Mesenchymal stem cell (in vitro differentiated cells and primary cell): ENCODE results near the gene TCAIM. TPM values are rescaled to one million over a fixed set of nuclear protein-coding genes. Genes with fewer than 3 reads are reported as not detected.
A peak's percentile ranks its signal among the peaks of the same experiment; 100 is the strongest.

ENCODE experiments used
- DNase-seq: peaks from one replicate; pipeline ENCODE4 v3.0.0-alpha.2; 2013
- H2AFZ ChIP-seq: one replicate; pipeline ENCODE4 v1.6.1; 2013; ENCODE audit warnings: low read depth, mild to moderate bottlenecking, control low read depth, inconsistent platforms, low read length, moderate library complexity
- H2AK5ac ChIP-seq: 2 replicates; pipeline ENCODE4 v1.6.1; 2013; ENCODE audit warnings: low read length, moderate library complexity, mild to moderate bottlenecking, inconsistent platforms; ENCODE audit not compliant: severe bottlenecking
- H2BK120ac ChIP-seq: one replicate; pipeline ENCODE4 v1.6.1; 2013; ENCODE audit warnings: low read depth, mild to moderate bottlenecking, inconsistent platforms, low read length, moderate library complexity
- H2BK12ac ChIP-seq, 2 experiments: one replicate each; pipeline ENCODE4 v1.6.1; 2013; ENCODE audit warnings: inconsistent platforms in 2 of 2, low read length in 2 of 2, mild to moderate bottlenecking in 2 of 2, moderate library complexity in 2 of 2, control low read depth in 1 of 2
- H2BK15ac ChIP-seq: one replicate; pipeline ENCODE4 v1.6.1; 2013; ENCODE audit warnings: mild to moderate bottlenecking, low read depth, inconsistent platforms; ENCODE audit not compliant: poor library complexity, severe bottlenecking
- H2BK5ac ChIP-seq: 2 replicates; pipeline ENCODE4 v1.6.1; 2013; ENCODE audit warnings: low read depth, mild to moderate bottlenecking, low read length, control low read depth, inconsistent platforms; ENCODE audit not compliant: poor library complexity, severe bottlenecking
- H3K14ac ChIP-seq, 2 experiments: one replicate each; pipeline ENCODE4 v1.6.1; 2013; ENCODE audit warnings: inconsistent platforms in 2 of 2, low read length in 2 of 2, control low read depth in 1 of 2, mild to moderate bottlenecking in 1 of 2, moderate library complexity in 1 of 2
- H3K18ac ChIP-seq, 2 experiments: one replicate each; pipeline ENCODE4 v1.6.1; 2013; ENCODE audit warnings: inconsistent platforms in 2 of 2, low read length in 2 of 2, control low read depth in 1 of 2, low read depth in 1 of 2, mild to moderate bottlenecking in 1 of 2
- H3K23ac ChIP-seq, 2 experiments: one replicate each; pipeline ENCODE4 v1.6.1; 2013; ENCODE audit warnings: inconsistent platforms in 2 of 2, low read length in 2 of 2, mild to moderate bottlenecking in 2 of 2, moderate library complexity in 2 of 2, control low read depth in 1 of 2
- H3K27ac ChIP-seq: 2 replicates; pipeline ENCODE4 v1.5.1; 2013; ENCODE audit warnings: mild to moderate bottlenecking, moderate library complexity, low read length, control low read depth, inconsistent platforms; ENCODE audit not compliant: poor library complexity, severe bottlenecking
- H3K27me3 ChIP-seq, 2 experiments: 2 replicates each; pipeline versions ENCODE4 v1.6.1 to v1.7.0; 2013; ENCODE audit warnings: low read length in 2 of 2, mild to moderate bottlenecking in 2 of 2, moderate library complexity in 2 of 2, control low read depth in 1 of 2, inconsistent platforms in 1 of 2; ENCODE audit not compliant: control insufficient read depth in 1 of 2, insufficient read depth in 1 of 2
- H3K36me3 ChIP-seq, 2 experiments: 2 replicates each; pipeline versions ENCODE4 v1.6.1 to v1.7.0; 2013; ENCODE audit warnings: low read length in 2 of 2, control low read depth in 1 of 2, inconsistent platforms in 1 of 2, low read depth in 1 of 2, mild to moderate bottlenecking in 1 of 2; ENCODE audit not compliant: insufficient read depth in 2 of 2, control insufficient read depth in 1 of 2
- H3K4ac ChIP-seq, 2 experiments: one replicate each; pipeline ENCODE4 v1.6.1; 2013; ENCODE audit warnings: inconsistent platforms in 2 of 2, low read length in 2 of 2, mild to moderate bottlenecking in 2 of 2, moderate library complexity in 2 of 2, control low read depth in 1 of 2, low read depth in 1 of 2
- H3K4me1 ChIP-seq: 2 replicates; pipeline ENCODE4 v1.6.1; 2013; ENCODE audit warnings: low read depth, low read length, control low read depth; ENCODE audit not compliant: control insufficient read depth, insufficient read depth
- H3K4me2 ChIP-seq: 2 replicates; pipeline ENCODE4 v1.6.1; 2013; ENCODE audit warnings: low read length, mild to moderate bottlenecking, inconsistent platforms; ENCODE audit not compliant: poor library complexity, severe bottlenecking
- H3K4me3 ChIP-seq, 2 experiments: 2 replicates each; pipeline versions ENCODE4 v1.5.1 to v1.7.0; 2013; ENCODE audit warnings: low read length in 2 of 2, mild to moderate bottlenecking in 2 of 2, control low read depth in 1 of 2, low read depth in 1 of 2; ENCODE audit not compliant: insufficient read depth in 1 of 2
- H3K79me1 ChIP-seq: replicated peaks from 2 replicates; pipeline ENCODE4 v1.6.1; 2013; ENCODE audit warnings: mild to moderate bottlenecking, control low read depth, low read length, inconsistent platforms; ENCODE audit not compliant: poor library complexity, severe bottlenecking
- H3K9ac ChIP-seq: 2 replicates; pipeline ENCODE4 v1.7.0; 2013; ENCODE audit warnings: mild to moderate bottlenecking, low read length, moderate library complexity
- H3K9me3 ChIP-seq: 2 replicates; pipeline ENCODE4 v1.7.0; 2013; ENCODE audit warnings: mild to moderate bottlenecking, low read length; ENCODE audit not compliant: control insufficient read depth
- H4K8ac ChIP-seq: one replicate; pipeline ENCODE4 v1.6.1; 2013; ENCODE audit warnings: inconsistent platforms, mild to moderate bottlenecking, low read length, moderate library complexity
- H4K91ac ChIP-seq: one replicate; pipeline ENCODE4 v1.6.1; 2013; ENCODE audit warnings: mild to moderate bottlenecking, low read length, inconsistent platforms
- WGBS: methylation state at CpG from one replicate; pipeline ENCODE4 v1.1.7; 2013; ENCODE audit warnings: mixed read lengths; 5-methylcytosine and 5-hydroxymethylcytosine counted together
- polyA plus RNA-seq, 2 experiments: library from polyadenylated mRNA; stranded (reverse); fragments of 200-250 nt; gene quantifications; one replicate each; pipeline ENCODE4 v1.2.3, GENCODE V29; 2013

Gene TCAIM, protein sequence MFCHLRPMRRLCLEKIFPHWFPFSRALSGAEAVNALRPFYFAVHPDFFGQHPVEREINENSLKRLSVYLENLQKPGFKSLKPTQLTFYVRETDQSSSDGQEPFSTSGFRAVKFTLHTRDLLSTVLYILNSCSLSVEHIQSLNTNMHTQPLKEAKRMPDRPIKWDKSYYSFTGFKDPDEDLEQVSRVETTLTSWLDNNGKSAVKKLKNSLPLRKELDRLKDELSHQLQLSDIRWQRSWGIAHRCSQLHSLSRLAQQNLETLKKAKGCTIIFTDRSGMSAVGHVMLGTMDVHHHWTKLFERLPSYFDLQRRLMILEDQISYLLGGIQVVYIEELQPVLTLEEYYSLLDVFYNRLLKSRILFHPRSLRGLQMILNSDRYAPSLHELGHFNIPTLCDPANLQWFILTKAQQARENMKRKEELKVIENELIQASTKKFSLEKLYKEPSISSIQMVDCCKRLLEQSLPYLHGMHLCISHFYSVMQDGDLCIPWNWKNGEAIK
- 30.2 TPM for polyA plus RNA-seq (2013, experiment 1 of 2)
- polyA plus RNA-seq (2013, experiment 2 of 2) = 32.9 TPM

GRCh38 chr3:44338010-44338827, at the start of gene TCAIM:
Gene TCAIM (plus strand): TSS chr3:44338766. CDS start chr3:44354783, 16,017 bp downstream.
- Histone ChIP-seq H3K18ac (peak within 1 kb of the TSS; percentile 85 to 97), H2BK120ac (peak within 1 kb of the TSS; percentile 86), H3K4ac (peak within 1 kb of the TSS in 1 of 2 experiments; percentile 91), H3K4me1 (peaks cover 2% of the 10 kb centered on the region), H4K91ac (peak within 1 kb of the TSS; percentile 73), H3K27me3 (peaks cover 4 to 13% of the 10 kb centered on the region in 2 experiments), H2AK5ac (no peak within 1 kb of the TSS), H3K36me3 (no peaks in the 10 kb centered on the region), H2AFZ (peak within 1 kb of the TSS; percentile 98), H3K4me3 (peak within 1 kb of the TSS; percentile 72 to 88), H3K23ac (no peak within 1 kb of the TSS), H3K4me2 (peak within 1 kb of the TSS; percentile 78), H3K27ac (peak within 1 kb of the TSS; percentile 85), H3K14ac (peak within 1 kb of the TSS in 1 of 2 experiments; percentile 94), H2BK5ac (peak within 1 kb of the TSS; percentile 91), H3K9me3 (no peaks in the 10 kb centered on the region), H2BK15ac (peak within 1 kb of the TSS; percentile 98), H4K8ac (peak within 1 kb of the TSS; percentile 80), H3K9ac (peak within 1 kb of the TSS; percentile 92), H3K79me1 (peaks cover 9% of the 10 kb centered on the region), H2BK12ac (peak within 1 kb of the TSS in 1 of 2 experiments; percentile 82)
- DNase-seq = peak; percentile 98
- WGBS = under 1% methylated on average over 65 of the region's 77 CpGs

DNA sequence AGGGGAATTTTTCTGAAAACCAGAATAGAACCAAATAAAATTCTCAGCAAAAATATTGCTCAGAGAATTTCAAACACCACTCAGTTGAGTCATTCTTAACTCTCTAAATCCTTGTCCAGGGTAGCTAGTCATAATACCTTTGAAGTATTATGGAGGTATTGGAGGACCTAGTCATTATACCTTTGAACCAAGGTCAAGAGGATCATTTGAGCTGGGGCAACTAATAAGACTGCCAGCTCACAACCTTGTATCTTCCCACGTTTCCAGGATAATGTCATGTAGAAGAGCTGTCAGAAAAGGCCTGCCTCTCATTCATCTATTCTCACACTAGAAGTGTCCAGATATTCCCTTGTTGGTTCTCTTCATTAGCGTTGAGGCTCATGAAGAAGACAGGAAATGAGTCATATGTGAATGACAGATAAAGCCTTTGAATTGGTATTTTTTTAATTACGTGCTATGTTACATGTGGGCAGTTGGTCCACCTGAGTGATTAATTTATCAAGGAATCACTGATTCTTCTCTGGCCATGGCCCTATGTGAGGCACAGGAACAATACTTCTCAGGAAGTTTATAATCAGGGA, 48.6 kb upstream of the TCAIM start:
- WGBS = 50% methylated on average over 3 of the region's 3 CpGs
- H3K18ac ChIP-seq = no peak overlapping the region

DNA sequence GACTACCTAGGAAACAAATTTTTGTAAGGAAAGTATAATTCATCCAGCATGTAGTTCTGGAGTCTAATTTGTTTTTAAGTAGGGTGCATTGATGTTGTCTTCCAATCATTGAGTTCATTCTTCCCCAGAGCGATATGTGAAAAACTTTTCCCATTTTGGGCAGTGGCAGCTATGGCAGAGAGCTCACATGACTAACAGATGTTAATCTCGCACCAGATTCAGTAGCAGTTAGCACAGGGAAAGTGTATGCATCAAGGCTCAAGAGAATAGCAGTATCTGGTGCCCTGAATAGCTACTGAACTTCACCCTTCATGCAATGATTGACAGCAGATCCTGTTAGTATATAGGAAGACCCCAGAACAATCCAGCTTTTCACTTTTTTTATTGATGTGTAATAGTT, 46.3 kb upstream of the TCAIM start:
- DNase-seq = no peak
- no peak overlapping the region for H2BK15ac ChIP-seq
- no peak overlapping the region for H4K8ac ChIP-seq
- no peak overlapping the region for H2BK120ac ChIP-seq
- H2BK5ac ChIP-seq = no peak overlapping the region
- no peak overlapping the region for H2AFZ ChIP-seq
- WGBS = 88% methylated on average over 2 of the region's 2 CpGs
- H3K4me3 ChIP-seq = no peak overlapping the region
- peaks cover 0 to 27% of the 10 kb centered on the region in 2 experiments for H3K27me3 ChIP-seq
- H3K23ac ChIP-seq = no peak overlapping the region
- H3K9ac ChIP-seq = no peak overlapping the region
- no peaks in the 10 kb centered on the region for H3K79me1 ChIP-seq
- H3K4me2 ChIP-seq = no peak overlapping the region
- H2AK5ac ChIP-seq = no peak overlapping the region
- no peak overlapping the region for H4K91ac ChIP-seq
- H2BK12ac ChIP-seq = no peak overlapping the region
- H3K9me3 ChIP-seq = no peaks in the 10 kb centered on the region
- no peak overlapping the region for H3K27ac ChIP-seq
- no peak overlapping the region for H3K4ac ChIP-seq
- H3K4me1 ChIP-seq = no peaks in the 10 kb centered on the region
- no peak overlapping the region for H3K14ac ChIP-seq
- H3K36me3 ChIP-seq = no peaks in the 10 kb centered on the region
- no peak overlapping the region for H3K18ac ChIP-seq

More for the DNA sequence above, 48.6 kb upstream of the TCAIM start:
- Histone ChIP-seq H2BK15ac (no peak overlapping the region), H4K91ac (no peak overlapping the region), H3K36me3 (no peaks in the 10 kb centered on the region), H2BK120ac (no peak overlapping the region), H3K27ac (no peak overlapping the region), H4K8ac (no peak overlapping the region), H2BK5ac (no peak overlapping the region), H2AK5ac (no peak overlapping the region), H3K4me3 (no peak overlapping the region), H3K4me2 (no peak overlapping the region), H3K9ac (no peak overlapping the region), H3K14ac (no peak overlapping the region), H3K27me3 (peaks cover 0 to 16% of the 10 kb centered on the region in 2 experiments), H2BK12ac (no peak overlapping the region), H3K4me1 (peaks cover 4% of the 10 kb centered on the region), H2AFZ (no peak overlapping the region), H3K4ac (no peak overlapping the region), H3K9me3 (no peaks in the 10 kb centered on the region), H3K79me1 (no peaks in the 10 kb centered on the region), H3K23ac (no peak overlapping the region)
- no peak for DNase-seq
